Measurements from ENCODE around the gene ADGRL2. TPM values are rescaled to one million over a fixed set of nuclear protein-coding genes. Genes with fewer than 3 reads are reported as not detected.

The ADGRL2 gene
- polyA plus RNA-seq, 1 donor (not counting 4 experiments of a cell fraction or from before 2014, with no cell fraction given) = 6.6 TPM

GRCh38 chr1:81760477-81761097 is 40.1 kb upstream of the ADGRL2 start:
- H4K20me1 ChIP-seq (ENCODE audit: control insufficient read depth, extremely low read depth, insufficient read depth, low read length) = no peaks in the 10 kb centered on the region
- dilution Hi-C loops (cut with MboI; ENCODE audit: extremely low pct_ligation_motif_present, low sequenced_read_pairs) = no loop called here
- no peaks in the 10 kb centered on the region for H3K9me3 ChIP-seq (ENCODE audit: control insufficient read depth, low read depth, low read length)
- H2AFZ ChIP-seq (ENCODE audit: control insufficient read depth, low read length) = no peak overlapping the region
- H3K36me3 ChIP-seq (ENCODE audit: control insufficient read depth in 2 of 2, extremely low read depth in 1 of 2, insufficient read depth in 2 of 2, low read length in 2 of 2) = no peaks in the 10 kb centered on the region
- no peak overlapping the region for H3K9ac ChIP-seq (ENCODE audit: control insufficient read depth, extremely low read depth, insufficient read depth, low read length)
- H3K27me3 ChIP-seq (ENCODE audit: control insufficient read depth, extremely low read depth, insufficient read depth, low read length) = no peaks in the 10 kb centered on the region
- H3K79me2 ChIP-seq (ENCODE audit: control insufficient read depth, insufficient read depth, low read length) = no peaks in the 10 kb centered on the region
- no peak for DNase-seq (ENCODE audit: low read depth, low spot score)
- no peak for FAIRE-seq
- no peak for TF ChIP-seq EZH2 (IDR thresholded peaks at IDR 0.05; ENCODE audit: low read length)
- peak in 2 of 3 experiments; percentile 3 to 16 for TF ChIP-seq CTCF (optimal IDR thresholded peaks at IDR 0.05 in 1 of 3, IDR thresholded peaks at IDR 0.05 in 1 of 3, conservative IDR thresholded peaks at IDR 0.05 in 1 of 3; ENCODE audit: extremely low read depth in 1 of 3, insufficient read depth in 2 of 3, low read length in 3 of 3)
- H3K4me3 ChIP-seq (ENCODE audit: control insufficient read depth in 2 of 3, extremely low read depth in 1 of 3, insufficient read depth in 2 of 3, low read depth in 1 of 3, low read length in 3 of 3) = no peak overlapping the region
- no peaks in the 10 kb centered on the region for H3K4me1 ChIP-seq (ENCODE audit: control insufficient read depth, extremely low read depth, insufficient read depth, low read length)
- H3K9me1 ChIP-seq (ENCODE audit: control insufficient read depth, extremely low read depth, insufficient read depth, low read length) = no peaks in the 10 kb centered on the region
- H3K27ac ChIP-seq (ENCODE audit: control insufficient read depth, insufficient read depth, low read length) = no peak overlapping the region
- H3K4me2 ChIP-seq (ENCODE audit: control insufficient read depth, extremely low read depth, insufficient read depth, low read depth, low read length) = no peak overlapping the region

- DNase-seq (ENCODE audit: low read depth, low spot score) (no peak), FAIRE-seq (no peak)
- Histone ChIP-seq H3K27me3 (ENCODE audit: control insufficient read depth, extremely low read depth, insufficient read depth, low read length) (no peaks in the 10 kb centered on the region), H3K9me3 (ENCODE audit: control insufficient read depth, low read depth, low read length) (no peaks in the 10 kb centered on the region), H2AFZ (ENCODE audit: control insufficient read depth, low read length) (no peak overlapping the region), H3K9me1 (ENCODE audit: control insufficient read depth, extremely low read depth, insufficient read depth, low read length) (no peaks in the 10 kb centered on the region), H3K27ac (ENCODE audit: control insufficient read depth, insufficient read depth, low read length) (no peak overlapping the region), H3K9ac (ENCODE audit: control insufficient read depth, extremely low read depth, insufficient read depth, low read length) (no peak overlapping the region), H3K79me2 (ENCODE audit: control insufficient read depth, insufficient read depth, low read length) (no peaks in the 10 kb centered on the region), H4K20me1 (ENCODE audit: control insufficient read depth, extremely low read depth, insufficient read depth, low read length) (no peaks in the 10 kb centered on the region), H3K4me1 (ENCODE audit: control insufficient read depth, extremely low read depth, insufficient read depth, low read length) (no peaks in the 10 kb centered on the region), H3K4me2 (ENCODE audit: control insufficient read depth, extremely low read depth, insufficient read depth, low read depth, low read length) (no peak overlapping the region), H3K36me3 (ENCODE audit: control insufficient read depth in 2 of 2, extremely low read depth in 1 of 2, insufficient read depth in 2 of 2, low read length in 2 of 2) (no peaks in the 10 kb centered on the region), H3K4me3 (ENCODE audit: control insufficient read depth in 2 of 3, extremely low read depth in 1 of 3, insufficient read depth in 2 of 3, low read depth in 1 of 3, low read length in 3 of 3) (no peak overlapping the region)
- dilution Hi-C loops (cut with MboI; ENCODE audit: extremely low pct_ligation_motif_present, low sequenced_read_pairs) = no loop called here
- TF ChIP-seq EZH2 (IDR thresholded peaks at IDR 0.05; ENCODE audit: low read length) (no peak), CTCF (optimal IDR thresholded peaks at IDR 0.05 in 1 of 3, IDR thresholded peaks at IDR 0.05 in 1 of 3, conservative IDR thresholded peaks at IDR 0.05 in 1 of 3; ENCODE audit: extremely low read depth in 1 of 3, insufficient read depth in 2 of 3, low read length in 3 of 3) (no peak)
Measured at GRCh38 chr1:81775510-81775909, 25.2 kb upstream of the ADGRL2 start.

Data from keratinocyte (primary cell).